Measurements from ENCODE around the gene PTPRN2. TPM values are rescaled to one million over a fixed set of nuclear protein-coding genes. Genes with fewer than 3 reads are reported as not detected.

PTPRN2 gene
- total and polyA plus RNA-seq, 2 donors (not counting 3 experiments of a cell fraction or from before 2014, with no cell fraction given) = 0.62 to 0.88 TPM

- intact Hi-C loops (cut with micrococcal nuclease) = no loop called here
- dilution Hi-C loops (cut with MboI; ENCODE audit: extremely low pct_ligation_motif_present, low sequenced_read_pairs) = no loop called here
- Histone ChIP-seq H3K4me1 (ENCODE audit: control insufficient read depth, extremely low read depth, insufficient read depth, low read length) (no peaks in the 10 kb centered on the region), H3K9me1 (replicated peaks; ENCODE audit: control insufficient read depth, extremely low read depth, insufficient read depth, low read length) (no peaks in the 10 kb centered on the region), H3K4me3 (replicated peaks in 1 of 3; ENCODE audit: insufficient read depth in 1 of 3, low read depth in 1 of 3, low read length in 3 of 3) (no peak overlapping the region), H3K27me3 (ENCODE audit: control insufficient read depth in 2 of 2, insufficient read depth in 2 of 2, low read length in 2 of 2) (no peaks in the 10 kb centered on the region), H4K20me1 (replicated peaks; ENCODE audit: control insufficient read depth, extremely low read depth, insufficient read depth, low read length) (no peaks in the 10 kb centered on the region), H3K36me3 (ENCODE audit: control insufficient read depth in 2 of 2, extremely low read depth in 1 of 2, insufficient read depth in 2 of 2, low read length in 2 of 2) (no peaks in the 10 kb centered on the region), H2AFZ (ENCODE audit: low read depth, low read length) (no peak overlapping the region), H3K9me3 (replicated peaks; ENCODE audit: control insufficient read depth, insufficient read depth, low read length) (no peaks in the 10 kb centered on the region), H3K4me2 (ENCODE audit: insufficient read depth, low read length) (no peak overlapping the region), H3K27ac (ENCODE audit: insufficient read depth, low read depth, low read length) (no peak overlapping the region), H3K79me2 (ENCODE audit: control insufficient read depth, insufficient read depth, low read length) (no peaks in the 10 kb centered on the region), H3K9ac (replicated peaks; ENCODE audit: extremely low read depth, insufficient read depth, low read length) (no peak overlapping the region)
- CTCF ChIA-PET = no interaction called here
- no peak for TF ChIP-seq CTCF (IDR thresholded peaks at IDR 0.05; ENCODE audit: extremely low read depth in 1 of 2, insufficient read depth in 1 of 2, low read depth in 1 of 2, low read length in 2 of 2)
- TF ChIP-seq MYC (IDR thresholded peaks at IDR 0.05; ENCODE audit: low read depth, low read length) = no peak
- no peak for FAIRE-seq
- POLR2A ChIA-PET = no interaction called here
- no peak for DNase-seq (ENCODE audit: low read depth, low spot score)
- BruUV-seq (replicated peaks) = no TSS peak
Observed at GRCh38 chr7:157532068-157532467, 1055.6 kb downstream of the PTPRN2 start.

GRCh38 chr7:157529768-157530560 is 1057.7 kb downstream of the PTPRN2 start:
- H3K27me3 ChIP-seq (ENCODE audit: control insufficient read depth in 2 of 2, insufficient read depth in 2 of 2, low read length in 2 of 2) = no peaks in the 10 kb centered on the region
- H3K9me1 ChIP-seq (replicated peaks; ENCODE audit: control insufficient read depth, extremely low read depth, insufficient read depth, low read length) = no peaks in the 10 kb centered on the region
- POLR2A ChIA-PET = no interaction called here
- CTCF ChIA-PET = no interaction called here
- no peaks in the 10 kb centered on the region for H3K36me3 ChIP-seq (ENCODE audit: control insufficient read depth in 2 of 2, extremely low read depth in 1 of 2, insufficient read depth in 2 of 2, low read length in 2 of 2)
- no peaks in the 10 kb centered on the region for H4K20me1 ChIP-seq (replicated peaks; ENCODE audit: control insufficient read depth, extremely low read depth, insufficient read depth, low read length)
- H3K9me3 ChIP-seq (replicated peaks; ENCODE audit: control insufficient read depth, insufficient read depth, low read length) = no peaks in the 10 kb centered on the region
- intact Hi-C loops (cut with micrococcal nuclease) (no loop called here), dilution Hi-C loops (cut with MboI; ENCODE audit: extremely low pct_ligation_motif_present, low sequenced_read_pairs) (no loop called here)
- H3K79me2 ChIP-seq (ENCODE audit: control insufficient read depth, insufficient read depth, low read length) = no peaks in the 10 kb centered on the region
- no peak overlapping the region for H3K4me3 ChIP-seq (replicated peaks in 1 of 3; ENCODE audit: insufficient read depth in 1 of 3, low read depth in 1 of 3, low read length in 3 of 3)
- H3K27ac ChIP-seq (ENCODE audit: insufficient read depth, low read depth, low read length) = no peak overlapping the region
- H2AFZ ChIP-seq (ENCODE audit: low read depth, low read length) = no peak overlapping the region
- no peaks in the 10 kb centered on the region for H3K4me1 ChIP-seq (ENCODE audit: control insufficient read depth, extremely low read depth, insufficient read depth, low read length)
- DNase-seq (ENCODE audit: low read depth, low spot score) (no peak), FAIRE-seq (no peak)
- H3K9ac ChIP-seq (replicated peaks; ENCODE audit: extremely low read depth, insufficient read depth, low read length) = no peak overlapping the region
- BruUV-seq (replicated peaks) = no TSS peak
- no peak for TF ChIP-seq MAX (IDR thresholded peaks at IDR 0.05; ENCODE audit: insufficient read depth, insufficient read length)
- no peak for TF ChIP-seq POLR2A (IDR thresholded peaks at IDR 0.05; ENCODE audit: low read depth, low read length)
- TF ChIP-seq GATA2 (IDR thresholded peaks at IDR 0.05; ENCODE audit: insufficient read depth, insufficient read length, low read depth, low read length) = no peak
- no peak for TF ChIP-seq CTCF (IDR thresholded peaks at IDR 0.05; ENCODE audit: extremely low read depth in 1 of 2, insufficient read depth in 1 of 2, low read depth in 1 of 2, low read length in 2 of 2)
- no peak overlapping the region for H3K4me2 ChIP-seq (ENCODE audit: insufficient read depth, low read length)

All from endothelial cell of umbilical vein (primary cell).